ENCODE data around the gene ITFG1.

- no peak for TF ChIP-seq POLR2A (IDR thresholded peaks at IDR 0.05)
- no peak for TF ChIP-seq CTCF (IDR thresholded peaks at IDR 0.05)
These were observed 9.3 kb upstream of the ITFG1 start for GRCh38 chr16:47470211-47470610.

Data from lower leg skin (tissue), 3 donors.